Activated T-helper 17 cell treated with anti-CD3 and anti-CD28 coated beads, Interleukin-2, amount 50 U/mL, for 72 hours (primary cell): ENCODE data around the gene ADIPOR1. TPM values are rescaled to one million over a fixed set of nuclear protein-coding genes. Genes with fewer than 3 reads are reported as not detected.
"Not testable (repeated sequence)": the region's sequence is repeated elsewhere in the genome, so short reads cannot be mapped to it uniquely, and the experiment has no call there.

ENCODE experiments used
- ATAC-seq: fragments of 150-1000 bp; cut with Tn5 transposase; replicated peaks from 2 replicates; pipeline ENCODE4 v1.10.0; 2021; ENCODE audit warnings: mild to moderate bottlenecking, moderate library complexity
- H3K27ac Mint-ChIP-seq: one replicate; pipeline ENCODE4 v1.8.0; 2022; ENCODE audit warnings: mixed read lengths
- H3K27me3 Mint-ChIP-seq: one replicate; pipeline ENCODE4 v1.8.0; 2022; ENCODE audit warnings: mixed read lengths
- H3K36me3 Mint-ChIP-seq: one replicate; pipeline ENCODE4 v1.8.0; 2022; ENCODE audit warnings: low read depth, mild to moderate bottlenecking, mixed read lengths
- H3K4me1 Mint-ChIP-seq: one replicate; pipeline ENCODE4 v1.8.0; 2022; ENCODE audit warnings: mixed read lengths
- H3K4me3 Mint-ChIP-seq: one replicate; pipeline ENCODE4 v1.8.0; 2022; ENCODE audit warnings: mild to moderate bottlenecking, mixed read lengths
- H3K9me3 Mint-ChIP-seq: one replicate; pipeline ENCODE4 v1.8.0; 2022; ENCODE audit warnings: mixed read lengths
- total RNA-seq, 2 donors: library from RNA; stranded (reverse); gene quantifications; one replicate each; pipeline ENCODE4 v1.2.3, GENCODE V29; 2022

The ADIPOR1 gene, protein sequence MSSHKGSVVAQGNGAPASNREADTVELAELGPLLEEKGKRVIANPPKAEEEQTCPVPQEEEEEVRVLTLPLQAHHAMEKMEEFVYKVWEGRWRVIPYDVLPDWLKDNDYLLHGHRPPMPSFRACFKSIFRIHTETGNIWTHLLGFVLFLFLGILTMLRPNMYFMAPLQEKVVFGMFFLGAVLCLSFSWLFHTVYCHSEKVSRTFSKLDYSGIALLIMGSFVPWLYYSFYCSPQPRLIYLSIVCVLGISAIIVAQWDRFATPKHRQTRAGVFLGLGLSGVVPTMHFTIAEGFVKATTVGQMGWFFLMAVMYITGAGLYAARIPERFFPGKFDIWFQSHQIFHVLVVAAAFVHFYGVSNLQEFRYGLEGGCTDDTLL
- total RNA-seq = 100 to 1,000 TPM in 1 of 2 donors, 10 to 100 TPM in 1; 71.0 to 102 TPM

DNA sequence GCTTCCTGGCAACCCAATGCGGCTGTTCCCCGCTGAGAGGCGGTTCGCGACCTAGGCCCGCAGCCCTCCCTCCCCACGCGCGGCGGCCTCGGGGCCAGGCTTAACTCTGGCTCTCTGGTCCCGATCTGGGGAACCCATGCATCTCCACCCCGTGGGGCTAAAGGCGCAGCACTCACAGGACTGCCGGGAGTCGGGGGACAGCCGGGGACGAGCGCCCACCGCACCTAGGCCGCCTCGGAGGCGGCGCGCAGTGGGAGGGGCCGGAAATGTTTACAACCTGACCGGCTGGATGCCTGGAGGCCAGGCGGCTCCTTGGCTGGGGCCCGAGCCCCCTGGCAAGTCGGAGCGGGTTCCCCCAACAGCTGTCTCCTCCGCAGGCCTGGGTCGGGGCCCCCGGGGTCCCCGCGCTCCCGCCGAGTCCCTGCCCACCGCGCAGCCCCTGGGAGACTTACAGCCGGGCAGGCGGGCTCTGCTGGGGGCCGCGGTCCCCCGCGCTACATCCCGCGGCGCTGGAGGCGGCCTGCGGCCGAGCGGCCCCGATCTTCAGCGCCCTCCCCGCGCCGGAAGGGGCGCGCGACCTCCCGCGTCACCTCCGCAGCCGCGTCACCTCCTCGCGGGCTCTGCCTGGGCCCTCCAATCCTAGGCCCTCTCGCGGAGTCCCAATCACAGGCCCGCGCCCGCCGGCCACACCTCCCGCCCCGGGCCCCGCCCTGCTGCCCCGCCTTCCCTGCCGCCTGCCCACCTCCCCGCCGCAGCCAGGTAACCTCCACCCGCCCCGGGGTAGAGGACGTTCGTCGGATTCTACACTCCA, at the start of gene ADIPOR1:
Gene ADIPOR1, minus strand, starts transcription at position 580 of the 811 bp plus-strand sequence. CDS start 7,242 bp downstream, outside the sequence.
- Mint-ChIP-seq H3K4me1 (peaks cover 22% of the 10 kb centered on the region), H3K36me3 (peaks cover 24% of the 10 kb centered on the region), H3K27me3 (no peaks in the 10 kb centered on the region), H3K9me3 (no peaks in the 10 kb centered on the region), H3K4me3 (peak within 1 kb of the TSS; percentile 91), H3K27ac (peak within 1 kb of the TSS; percentile 88)
- peak; percentile 100 for ATAC-seq

DNA sequence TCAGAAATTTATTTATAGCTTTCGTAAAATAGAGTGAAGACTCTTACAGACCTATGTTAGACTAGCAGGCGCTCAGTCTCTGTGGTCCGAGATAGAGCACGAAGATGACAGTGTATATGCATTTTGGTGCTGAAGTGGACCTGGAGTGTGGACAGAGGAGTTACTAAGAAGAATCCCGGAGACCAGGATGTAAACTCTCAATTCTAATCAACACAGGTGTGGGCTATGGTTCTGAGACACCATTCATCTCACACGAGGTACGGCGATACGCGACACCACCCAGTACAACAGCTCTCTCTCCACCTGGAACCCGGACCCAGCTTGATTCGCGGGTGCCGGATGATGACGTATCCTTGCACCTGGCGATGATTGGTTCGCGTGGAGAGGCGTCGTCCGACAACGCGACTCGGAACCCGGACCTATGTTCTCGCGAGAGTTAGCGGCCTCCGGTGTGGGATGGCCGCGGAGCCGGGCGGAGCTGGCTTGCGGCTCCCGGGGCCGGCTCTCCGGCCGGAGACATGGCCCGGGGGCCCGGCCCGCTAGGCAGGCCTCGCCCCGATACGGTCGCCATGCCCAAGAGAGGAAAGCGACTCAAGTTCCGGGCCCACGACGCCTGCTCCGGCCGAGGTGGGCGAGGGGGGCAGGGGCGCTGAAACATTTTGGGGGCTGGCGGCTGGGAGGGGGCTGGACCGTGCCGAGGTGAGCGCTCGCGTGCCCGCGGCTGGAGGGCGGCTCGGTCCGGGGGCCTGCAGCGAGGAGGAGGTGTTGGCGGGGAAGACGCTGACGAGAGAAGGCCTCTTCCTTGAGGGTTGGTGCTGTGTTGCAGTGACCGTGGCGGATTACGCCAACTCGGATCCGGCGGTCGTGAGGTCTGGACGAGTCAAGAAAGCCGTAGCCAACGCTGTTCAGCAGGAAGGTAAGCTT, 49.1 kb upstream of the ADIPOR1 start, which contains the start of gene TMEM183A:
Gene TMEM183A, plus strand, starts transcription at position 427 of the 924 bp plus-strand sequence. Its CDS starts 92 bp downstream, at position 519.
- peaks cover 53% of the 10 kb centered on the region for H3K36me3 Mint-ChIP-seq
- ATAC-seq = peak; percentile 94
- H3K4me1 Mint-ChIP-seq = peaks cover 15% of the 10 kb centered on the region
- no peaks in the 10 kb centered on the region for H3K27me3 Mint-ChIP-seq
- no peaks in the 10 kb centered on the region for H3K9me3 Mint-ChIP-seq
- peak within 1 kb of the TSS; percentile 96 for H3K4me3 Mint-ChIP-seq
- H3K27ac Mint-ChIP-seq = peak within 1 kb of the TSS; percentile 94

DNA sequence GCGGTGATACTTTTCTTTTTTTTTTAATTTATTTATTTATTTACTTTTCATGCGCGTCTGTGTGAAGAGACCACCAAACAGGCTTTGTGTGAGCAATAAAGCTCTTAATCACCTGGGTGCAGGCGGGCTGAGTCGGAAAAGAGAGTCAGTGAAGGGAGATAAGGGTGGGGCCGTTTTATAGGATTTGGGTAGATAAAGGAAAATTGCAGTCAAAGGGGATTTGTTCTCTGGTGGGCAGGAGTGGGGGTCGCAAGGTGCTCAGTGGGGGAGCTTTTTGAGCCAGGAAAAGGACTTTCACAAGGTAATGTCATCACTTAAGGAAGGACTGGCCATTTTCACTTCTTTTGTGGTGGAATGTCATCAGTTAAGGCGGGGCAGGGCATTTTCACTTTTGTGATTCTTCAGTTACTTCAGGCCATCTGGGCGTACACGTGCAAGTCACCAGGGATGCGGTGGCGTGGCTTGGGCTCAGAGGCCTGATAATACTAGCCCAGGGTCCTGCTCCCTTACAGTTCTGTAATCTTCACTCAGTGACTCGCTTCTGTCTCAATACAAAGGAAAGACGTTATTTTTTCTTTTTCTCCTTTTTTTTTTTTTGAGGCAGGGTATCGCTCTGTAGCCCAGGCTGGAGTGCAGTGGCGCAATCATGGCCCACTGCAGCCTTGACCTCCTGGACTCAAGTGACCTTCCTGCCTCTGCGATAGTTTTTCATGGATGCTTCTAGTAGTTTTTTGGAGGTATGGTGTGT, 47.5 kb upstream of the ADIPOR1 start:
- peaks cover 15% of the 10 kb centered on the region for H3K4me1 Mint-ChIP-seq
- not testable (repeated sequence) for ATAC-seq, H3K9me3 Mint-ChIP-seq

DNA sequence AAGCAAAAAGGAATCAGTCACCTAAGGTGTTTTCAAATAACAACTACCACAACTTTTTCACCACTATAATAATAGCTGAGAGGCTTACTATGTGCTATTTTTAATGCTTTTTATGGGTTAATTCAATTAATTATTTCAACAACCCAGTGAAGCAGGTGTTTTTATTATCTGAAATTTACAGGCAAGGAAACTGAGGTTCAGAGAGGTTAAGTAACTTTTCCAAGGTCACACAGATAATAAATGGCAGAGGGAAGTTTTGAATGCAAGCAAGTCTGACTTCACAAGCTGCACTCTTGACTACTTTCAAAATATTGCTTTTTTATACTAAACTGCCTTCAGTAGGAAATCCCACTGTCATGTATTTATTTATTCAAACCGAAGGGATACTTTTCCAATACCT, 44.8 kb upstream of the ADIPOR1 start:
- ATAC-seq = no peak
- Mint-ChIP-seq H3K27ac (no peak overlapping the region), H3K36me3 (peaks cover 11% of the 10 kb centered on the region), H3K9me3 (no peaks in the 10 kb centered on the region), H3K4me3 (no peak overlapping the region), H3K27me3 (peaks cover 4% of the 10 kb centered on the region), H3K4me1 (peaks cover 13% of the 10 kb centered on the region)

More for the DNA sequence above, 47.5 kb upstream of the ADIPOR1 start:
- not testable (repeated sequence) for H3K27me3 Mint-ChIP-seq
- peaks cover 37% of the 10 kb centered on the region for H3K36me3 Mint-ChIP-seq
- H3K4me3 Mint-ChIP-seq = peak overlapping the region; percentile 96
- H3K27ac Mint-ChIP-seq = peak overlapping the region; percentile 94

DNA sequence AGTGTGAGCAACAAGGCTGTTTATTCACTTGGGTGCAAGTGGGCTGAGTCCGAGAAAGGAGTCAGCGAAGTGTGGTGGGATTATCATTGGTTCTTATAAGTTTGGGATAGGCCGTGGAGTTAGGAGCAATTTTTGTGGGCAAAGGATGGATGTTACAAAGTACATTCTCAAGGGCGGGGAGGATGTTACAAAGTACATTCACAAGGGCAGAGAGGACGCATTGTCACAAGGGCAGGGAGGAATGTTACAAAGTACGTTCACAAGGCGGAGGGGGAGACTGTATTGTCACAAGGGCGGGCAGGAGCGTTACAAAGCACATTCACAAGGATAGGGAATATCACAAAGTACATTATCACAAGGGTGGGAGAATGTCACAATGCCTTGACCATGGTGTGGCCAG, 43.9 kb upstream of the ADIPOR1 start:
- H3K9me3 Mint-ChIP-seq = no peaks in the 10 kb centered on the region
- peaks cover 2% of the 10 kb centered on the region for H3K36me3 Mint-ChIP-seq
- no peak overlapping the region for H3K27ac Mint-ChIP-seq
- H3K4me1 Mint-ChIP-seq = peaks cover 13% of the 10 kb centered on the region
- no peak overlapping the region for H3K4me3 Mint-ChIP-seq
- no peak for ATAC-seq
- H3K27me3 Mint-ChIP-seq = peaks cover 9% of the 10 kb centered on the region

DNA sequence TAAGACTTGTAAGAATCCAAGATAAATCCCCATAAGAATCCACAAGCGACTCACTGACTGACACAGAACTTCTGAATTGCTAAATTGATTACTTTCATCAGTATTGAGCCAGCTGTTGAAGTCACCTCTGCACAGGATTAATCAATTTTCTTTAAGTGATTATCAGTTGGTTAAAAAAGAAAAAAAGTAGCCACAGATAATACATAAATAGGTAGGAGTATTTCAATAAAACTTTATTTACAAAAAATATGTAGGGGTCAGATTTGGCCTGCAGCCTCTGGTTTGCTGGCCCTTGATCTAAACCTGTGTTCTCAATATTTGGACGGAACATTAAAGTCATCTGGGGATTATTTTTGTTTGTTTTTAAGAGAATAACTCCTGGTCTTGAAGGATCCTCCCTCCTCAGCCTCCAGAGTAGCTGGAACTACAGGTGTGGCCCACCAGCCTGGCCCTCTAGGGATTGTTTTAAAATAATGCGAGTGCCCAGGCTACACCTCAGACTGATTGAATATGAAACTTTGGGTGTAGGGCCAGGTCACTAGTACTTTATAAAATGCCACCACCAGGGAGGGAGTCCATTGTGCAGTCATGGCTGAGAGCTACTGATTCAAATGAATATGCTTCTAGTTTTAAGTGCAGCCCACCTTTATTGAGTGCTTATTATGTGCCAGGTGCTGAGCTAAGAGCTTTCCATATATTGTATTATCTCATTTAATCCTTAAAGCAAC, 42.3 kb upstream of the ADIPOR1 start:
- Mint-ChIP-seq H3K36me3 (no peaks in the 10 kb centered on the region), H3K27me3 (peaks cover 16% of the 10 kb centered on the region), H3K4me3 (no peak overlapping the region), H3K27ac (no peak overlapping the region), H3K9me3 (no peaks in the 10 kb centered on the region), H3K4me1 (peaks cover 6% of the 10 kb centered on the region)
- ATAC-seq = no peak

DNA sequence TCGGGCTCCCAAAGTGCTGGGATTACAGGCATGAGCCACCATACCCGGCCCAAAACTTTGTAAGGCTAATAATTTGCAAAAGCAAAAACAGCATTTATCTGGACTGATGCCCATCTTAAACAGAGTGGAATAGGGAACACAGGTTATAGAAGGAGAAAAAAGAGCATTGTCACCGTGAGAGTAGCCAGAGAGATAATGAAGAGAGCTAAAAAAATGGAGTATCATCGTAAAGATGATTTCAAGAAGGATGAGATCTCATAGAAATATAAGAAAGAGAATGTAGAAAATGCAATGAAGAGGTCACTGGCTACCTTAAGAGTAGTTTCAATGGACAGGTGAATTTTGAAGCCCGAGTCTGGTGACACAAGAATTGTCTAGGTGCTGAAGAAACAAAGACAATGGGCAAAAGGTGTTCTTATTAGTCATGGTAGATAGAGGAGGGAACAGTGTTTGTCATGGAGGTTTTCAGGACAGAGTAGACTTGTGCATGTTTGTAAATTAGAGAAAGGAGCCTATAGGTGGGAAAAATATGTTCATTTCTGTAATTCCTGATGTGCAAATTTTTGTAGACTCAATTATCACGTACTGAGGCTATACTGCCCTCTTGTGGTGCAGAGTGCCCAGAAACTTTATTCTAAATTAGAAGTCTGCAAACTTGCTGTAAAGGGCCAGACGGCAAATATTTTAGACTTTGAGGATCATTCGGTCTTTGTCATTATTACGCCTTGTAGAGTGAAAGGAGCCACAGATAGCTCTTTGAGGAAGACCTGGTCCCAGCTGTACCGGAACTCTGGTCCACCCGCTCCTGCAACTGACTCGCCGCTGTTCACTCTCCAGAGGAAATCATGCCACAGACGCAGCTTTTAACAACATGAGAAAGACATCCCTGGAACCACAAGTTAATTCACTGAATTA, 41.0 kb upstream of the ADIPOR1 start:
- peak; percentile 55 for ATAC-seq
- peak overlapping the region; percentile 61 for H3K27ac Mint-ChIP-seq
- no peaks in the 10 kb centered on the region for H3K36me3 Mint-ChIP-seq
- no peaks in the 10 kb centered on the region for H3K9me3 Mint-ChIP-seq
- H3K4me3 Mint-ChIP-seq = peak overlapping the region; percentile 62
- peaks cover 6% of the 10 kb centered on the region for H3K4me1 Mint-ChIP-seq
- H3K27me3 Mint-ChIP-seq = peaks cover 25% of the 10 kb centered on the region

DNA sequence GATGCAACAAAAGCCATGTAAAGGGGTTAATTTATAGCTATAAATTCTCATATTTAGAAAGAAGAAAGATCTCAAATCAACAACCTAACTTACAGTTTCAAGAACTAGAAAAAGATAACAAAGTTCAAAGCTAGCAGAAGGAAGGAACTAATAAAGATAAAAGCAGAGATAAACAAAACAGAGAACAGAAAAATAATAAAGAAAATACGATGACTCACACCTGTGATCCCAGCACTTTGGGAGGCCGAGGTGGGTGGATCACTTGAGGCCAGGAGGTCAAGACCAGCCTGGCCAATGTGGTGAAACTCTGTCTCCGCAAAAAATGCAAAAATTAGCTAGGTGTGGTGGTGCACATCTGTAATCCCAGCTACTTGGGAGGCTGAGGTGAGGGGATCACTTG, 36.6 kb upstream of the ADIPOR1 start:
- Mint-ChIP-seq H3K36me3 (no peaks in the 10 kb centered on the region), H3K9me3 (no peaks in the 10 kb centered on the region), H3K4me1 (peaks cover 6% of the 10 kb centered on the region), H3K27me3 (peaks cover 48% of the 10 kb centered on the region), H3K27ac (no peak overlapping the region), H3K4me3 (no peak overlapping the region)
- ATAC-seq = no peak

DNA sequence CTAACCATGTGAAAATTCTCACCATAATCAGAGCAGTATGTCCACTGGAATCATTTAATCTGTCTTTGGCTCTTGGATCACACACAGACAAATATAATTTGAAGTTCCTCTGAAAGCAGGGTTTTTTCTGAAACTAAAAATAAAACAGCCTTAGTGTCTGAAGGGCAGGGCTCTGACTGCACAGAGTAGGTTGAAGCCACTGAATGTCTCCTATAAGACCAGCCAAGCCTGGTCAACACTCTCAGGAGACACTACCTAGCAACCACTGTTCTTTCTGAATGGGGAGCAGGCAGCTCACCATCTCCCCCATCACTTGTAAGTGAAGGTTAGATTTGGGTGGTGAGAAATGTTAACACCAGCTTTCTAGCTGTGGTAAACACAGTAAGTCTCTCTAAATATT, 33.0 kb upstream of the ADIPOR1 start:
- Mint-ChIP-seq H3K36me3 (no peaks in the 10 kb centered on the region), H3K4me1 (no peaks in the 10 kb centered on the region), H3K27ac (no peak overlapping the region), H3K4me3 (no peak overlapping the region), H3K27me3 (peaks cover 39% of the 10 kb centered on the region), H3K9me3 (no peaks in the 10 kb centered on the region)
- no peak for ATAC-seq

DNA sequence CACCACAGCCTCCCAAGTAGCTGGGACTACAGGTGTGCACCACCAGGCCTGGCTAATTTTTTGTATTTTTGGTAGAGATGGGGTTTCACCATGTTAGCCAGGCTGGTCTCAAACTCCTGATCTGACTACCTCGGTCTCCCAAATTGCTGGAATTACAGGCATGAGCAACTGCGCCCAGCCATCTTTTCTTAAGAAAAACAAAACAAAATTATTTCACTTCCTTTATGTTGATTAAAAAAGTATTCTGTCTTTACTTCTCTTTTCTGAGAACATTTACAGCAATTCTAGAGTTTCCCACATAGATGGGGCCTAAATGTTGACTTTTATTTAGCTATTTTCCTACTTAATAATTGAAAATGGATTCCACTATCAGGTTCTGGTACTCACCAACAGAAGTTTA, 31.8 kb upstream of the ADIPOR1 start:
- no peak overlapping the region for H3K27ac Mint-ChIP-seq
- H3K36me3 Mint-ChIP-seq = no peaks in the 10 kb centered on the region
- no peaks in the 10 kb centered on the region for H3K9me3 Mint-ChIP-seq
- ATAC-seq = no peak
- no peaks in the 10 kb centered on the region for H3K4me1 Mint-ChIP-seq
- H3K27me3 Mint-ChIP-seq = peaks cover 31% of the 10 kb centered on the region
- H3K4me3 Mint-ChIP-seq = no peak overlapping the region

DNA sequence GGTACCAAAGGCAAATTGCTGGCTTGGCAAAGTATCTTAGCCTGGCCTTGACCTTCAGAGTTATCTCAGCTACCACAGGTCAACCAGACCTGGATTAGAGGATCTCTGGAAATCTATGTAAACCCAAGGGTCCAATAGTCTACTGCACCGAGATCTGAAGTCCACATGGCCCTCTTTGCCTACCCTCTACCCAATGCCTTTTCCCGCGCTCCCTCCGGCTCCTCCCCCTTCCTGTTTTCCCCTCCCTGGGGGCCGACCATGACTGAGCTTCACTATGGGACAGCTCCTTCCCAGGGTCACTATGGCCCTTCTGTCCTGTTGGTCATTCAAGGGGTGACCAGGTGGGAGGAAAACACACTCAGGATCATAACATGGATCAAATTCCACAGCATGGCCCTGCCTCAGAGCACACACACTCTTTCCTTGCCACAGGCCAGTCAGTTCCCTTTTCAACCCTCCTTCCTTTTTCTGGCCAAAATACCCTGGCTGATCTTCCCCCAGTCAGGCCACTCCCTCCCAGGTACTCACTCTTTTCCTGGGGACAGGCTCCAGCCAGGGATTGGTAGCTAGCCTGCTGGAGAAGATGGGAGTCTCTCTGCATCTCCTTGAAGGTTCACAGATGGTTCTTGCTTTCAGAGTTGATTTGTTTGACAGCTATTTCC, 29.9 kb upstream of the ADIPOR1 start:
- no peaks in the 10 kb centered on the region for H3K9me3 Mint-ChIP-seq
- H3K27ac Mint-ChIP-seq = no peak overlapping the region
- H3K4me3 Mint-ChIP-seq = no peak overlapping the region

DNA sequence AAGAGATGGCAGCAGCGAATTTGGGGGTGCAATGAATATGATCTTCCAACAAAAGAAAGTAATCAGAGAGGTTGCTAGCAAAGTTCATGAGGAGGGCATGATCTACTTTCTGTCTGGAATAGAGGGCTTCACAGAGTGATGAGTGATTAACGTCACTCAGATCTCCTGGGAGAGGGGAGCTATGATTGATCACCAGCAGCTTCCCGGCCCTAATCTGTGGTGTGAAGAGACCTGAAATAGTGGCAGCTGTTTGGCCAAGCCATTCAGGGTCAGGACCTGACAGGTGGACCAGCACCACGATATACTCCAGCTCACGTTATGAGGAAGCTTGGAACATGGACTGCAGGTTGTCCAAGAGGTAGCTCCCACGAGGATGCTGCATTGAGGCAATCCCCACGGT, 29.1 kb upstream of the ADIPOR1 start:
- Mint-ChIP-seq H3K27ac (no peak overlapping the region), H3K4me3 (no peak overlapping the region), H3K4me1 (no peaks in the 10 kb centered on the region), H3K9me3 (no peaks in the 10 kb centered on the region), H3K27me3 (peaks cover 17% of the 10 kb centered on the region), H3K36me3 (no peaks in the 10 kb centered on the region)
- ATAC-seq = no peak

More for the DNA sequence above, 29.9 kb upstream of the ADIPOR1 start:
- no peaks in the 10 kb centered on the region for H3K36me3 Mint-ChIP-seq
- peaks cover 21% of the 10 kb centered on the region for H3K27me3 Mint-ChIP-seq
- H3K4me1 Mint-ChIP-seq = no peaks in the 10 kb centered on the region
- ATAC-seq = no peak
